GM12865 (cell line): ENCODE results near the gene CSTPP1.

Experiments used
- DNase-seq: peaks from one replicate; pipeline ENCODE4 v3.0.0; 2010; ENCODE audit warnings: low read depth
- H3K4me3 ChIP-seq: 2 replicates; pipeline ENCODE4 v1.5.1; 2011; ENCODE audit warnings: mild to moderate bottlenecking, low read depth, low read length, control low read depth
- TF ChIP-seq, protein P1 (sequence below): IDR thresholded peaks from 2 replicates; pipeline ENCODE4 v1.5.1; 2011; ENCODE audit warnings: low read length, control low read depth, low read depth, inconsistent platforms; ENCODE audit not compliant: insufficient read depth; ENCODE audit errors: missing control alignments

The CSTPP1 gene

DNA sequence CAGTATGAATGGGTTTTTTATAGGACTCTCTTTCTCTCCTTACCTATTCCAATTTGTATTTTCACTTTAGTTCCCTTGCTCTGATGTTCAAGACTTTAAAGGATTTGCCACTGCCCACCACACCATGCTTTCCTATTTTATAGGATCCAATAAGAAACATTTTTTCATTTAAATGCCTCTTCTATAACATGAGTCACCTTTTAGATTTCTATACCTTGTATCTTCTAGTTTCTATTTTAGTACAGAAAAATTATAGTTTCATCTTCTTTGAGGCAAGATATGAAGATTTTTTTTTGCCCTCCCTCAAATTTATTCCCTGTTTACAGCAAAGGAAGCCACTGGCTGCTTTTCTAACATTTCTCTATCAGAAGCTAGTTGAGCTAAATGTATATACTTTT is 163.4 kb downstream of the CSTPP1 start:
- TF ChIP-seq, protein P1, sequence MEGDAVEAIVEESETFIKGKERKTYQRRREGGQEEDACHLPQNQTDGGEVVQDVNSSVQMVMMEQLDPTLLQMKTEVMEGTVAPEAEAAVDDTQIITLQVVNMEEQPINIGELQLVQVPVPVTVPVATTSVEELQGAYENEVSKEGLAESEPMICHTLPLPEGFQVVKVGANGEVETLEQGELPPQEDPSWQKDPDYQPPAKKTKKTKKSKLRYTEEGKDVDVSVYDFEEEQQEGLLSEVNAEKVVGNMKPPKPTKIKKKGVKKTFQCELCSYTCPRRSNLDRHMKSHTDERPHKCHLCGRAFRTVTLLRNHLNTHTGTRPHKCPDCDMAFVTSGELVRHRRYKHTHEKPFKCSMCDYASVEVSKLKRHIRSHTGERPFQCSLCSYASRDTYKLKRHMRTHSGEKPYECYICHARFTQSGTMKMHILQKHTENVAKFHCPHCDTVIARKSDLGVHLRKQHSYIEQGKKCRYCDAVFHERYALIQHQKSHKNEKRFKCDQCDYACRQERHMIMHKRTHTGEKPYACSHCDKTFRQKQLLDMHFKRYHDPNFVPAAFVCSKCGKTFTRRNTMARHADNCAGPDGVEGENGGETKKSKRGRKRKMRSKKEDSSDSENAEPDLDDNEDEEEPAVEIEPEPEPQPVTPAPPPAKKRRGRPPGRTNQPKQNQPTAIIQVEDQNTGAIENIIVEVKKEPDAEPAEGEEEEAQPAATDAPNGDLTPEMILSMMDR, result no peak
- no peak overlapping the region for H3K4me3 ChIP-seq
- no peak for DNase-seq

GRCh38 chr11:47101406-47101805 is 164.8 kb downstream of the CSTPP1 start:
- no peak for DNase-seq
- no peak overlapping the region for H3K4me3 ChIP-seq
- TF ChIP-seq, protein P1, result no peak

DNA sequence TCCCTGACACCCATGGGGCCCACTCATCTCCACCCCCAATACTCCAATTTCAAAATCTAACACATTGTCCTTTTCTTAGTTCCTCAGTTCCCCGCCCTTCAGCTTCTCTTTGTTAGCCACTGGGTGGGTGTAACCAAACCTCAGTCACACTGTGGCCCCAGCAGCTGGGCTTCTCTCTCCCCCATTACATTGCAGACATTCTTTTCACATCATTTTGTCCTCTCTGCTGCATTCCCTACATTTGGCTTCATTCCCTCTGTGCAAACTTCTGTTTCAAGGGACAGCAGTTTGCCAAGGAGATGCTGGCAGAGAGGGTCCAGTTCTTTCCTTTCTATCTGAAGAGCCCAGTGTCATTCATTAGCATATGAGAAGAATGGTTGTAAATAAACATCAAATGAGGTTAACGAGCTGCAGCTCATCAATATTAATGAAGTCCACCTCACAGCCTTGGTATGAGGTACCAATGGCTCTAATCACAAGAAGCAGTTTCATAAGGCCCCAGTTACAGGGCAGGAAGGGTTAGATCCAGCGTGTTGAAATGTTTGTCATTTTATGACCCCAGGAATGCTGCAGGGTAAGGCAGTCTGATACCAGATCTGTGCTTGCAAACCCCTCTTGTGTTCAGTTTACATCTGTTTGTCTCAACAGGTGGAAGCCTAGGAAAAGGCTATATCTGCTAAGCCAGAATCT is 167.8 kb downstream of the CSTPP1 start:
- DNase-seq, result no peak
- TF ChIP-seq, protein P1, result no peak

DNA sequence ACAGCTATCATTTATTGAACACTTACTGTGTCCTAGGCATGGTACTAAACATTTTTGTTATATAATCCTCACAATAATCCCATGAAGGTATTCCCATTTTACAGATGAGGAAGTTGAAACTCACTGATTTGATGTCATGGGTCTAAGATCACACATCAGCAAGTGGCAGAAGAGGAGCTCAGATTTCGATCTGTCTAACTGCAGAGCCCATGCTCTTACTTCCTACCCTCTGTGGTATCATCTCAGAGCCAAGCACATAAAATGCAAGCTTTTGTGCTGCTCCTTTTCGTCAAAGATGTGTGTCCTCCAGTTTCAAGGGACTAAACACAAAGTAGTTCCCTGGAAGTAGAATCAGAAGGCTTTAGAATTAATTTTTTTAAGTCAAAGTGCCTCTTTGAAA is 169.0 kb downstream of the CSTPP1 start:
- no peak for DNase-seq
- no peak overlapping the region for H3K4me3 ChIP-seq
- TF ChIP-seq, protein P1, result no peak

More for the DNA sequence above, 167.8 kb downstream of the CSTPP1 start:
- H3K4me3 ChIP-seq, result no peak overlapping the region

GRCh38 chr11:47105974-47106373 is 169.4 kb downstream of the CSTPP1 start:
- DNase-seq, result no peak
- TF ChIP-seq, protein P1, result no peak
- no peak overlapping the region for H3K4me3 ChIP-seq

DNA sequence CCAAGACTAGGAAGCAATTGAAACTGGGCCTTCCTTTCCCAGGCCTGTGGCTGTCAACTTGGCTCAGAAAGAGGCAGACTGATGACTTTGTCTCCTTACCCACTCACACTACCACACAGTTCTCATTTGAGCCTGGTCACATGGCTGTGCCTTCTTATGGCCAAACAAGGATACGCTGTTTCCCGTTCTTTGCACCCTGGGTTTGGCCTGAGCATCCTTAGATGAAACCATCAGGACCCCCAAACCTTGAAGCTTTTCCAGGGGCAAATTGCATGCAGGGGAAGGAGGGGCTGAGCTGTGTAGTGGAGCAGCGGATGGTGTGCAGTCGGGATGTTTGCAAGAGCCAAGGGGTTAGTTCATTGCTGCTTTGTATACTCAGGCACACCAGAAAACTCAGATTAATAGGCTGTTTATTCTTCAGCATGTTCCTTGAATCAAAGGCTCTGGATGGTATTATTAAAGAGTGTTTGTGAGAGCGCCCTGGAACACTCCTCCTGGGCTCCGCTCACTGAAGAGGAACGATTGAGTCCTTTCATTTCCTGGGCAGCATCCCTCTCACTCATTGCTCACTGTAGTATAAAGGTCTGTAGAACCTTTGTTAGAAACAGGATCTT is 170.3 kb downstream of the CSTPP1 start:
- TF ChIP-seq, protein P1, result no peak
- no peak for DNase-seq
- H3K4me3 ChIP-seq, result no peak overlapping the region

GRCh38 chr11:47107744-47108143 is 171.2 kb downstream of the CSTPP1 start:
- TF ChIP-seq, protein P1, result no peak
- no peak for DNase-seq
- H3K4me3 ChIP-seq, result no peak overlapping the region
